ENCODE measurements around the gene SMOC2. TPM values are rescaled to one million over a fixed set of nuclear protein-coding genes. Genes with fewer than 3 reads are reported as not detected.

Gene SMOC2
- polyA plus RNA-seq, 1 of the 3 experiments (the other 2 are of a cell fraction): not detected

GRCh38 chr6:168496139-168496996 lies 55.4 kb downstream of the SMOC2 start (continued):
- TF ChIP-seq PBX3 (IDR thresholded peaks at IDR 0.05) (no peak), RXRA (IDR thresholded peaks at IDR 0.05; ENCODE audit: borderline replicate concordance, low read depth) (no peak)

DNA sequence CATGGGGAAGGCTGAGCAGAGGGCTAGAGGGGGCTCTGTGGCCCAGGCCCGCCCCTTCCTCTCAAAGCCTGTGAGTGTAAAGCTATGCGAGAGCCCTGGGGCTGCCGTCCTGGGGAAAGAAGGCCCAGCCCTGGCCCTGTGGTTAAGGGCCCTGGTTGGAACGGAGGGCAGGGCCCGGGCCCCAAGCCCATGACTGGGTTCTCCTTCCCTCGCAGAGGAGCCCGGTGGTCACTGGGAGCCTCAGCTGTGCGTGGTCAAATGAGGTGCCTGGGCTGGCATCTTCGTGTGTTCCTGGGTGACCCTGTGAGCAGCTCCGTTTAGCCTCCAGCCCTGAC lies 56.0 kb downstream of the SMOC2 start:
- Histone ChIP-seq H3F3A (replicated peaks; ENCODE audit: insufficient read depth) (no peaks in the 10 kb centered on the region), H3K27ac (ENCODE audit: low read depth in 2 of 2, low read length in 1 of 2) (no peak overlapping the region), H3K4me3 (ENCODE audit: low read depth in 2 of 2, low read length in 1 of 2) (no peak overlapping the region), H3K79me2 (ENCODE audit: insufficient read depth) (no peaks in the 10 kb centered on the region), H3K9me2 (no peaks in the 10 kb centered on the region), H3K4me2 (no peak overlapping the region), H3K27me3 (ENCODE audit: insufficient read depth) (no peaks in the 10 kb centered on the region), H3K4me1 (ENCODE audit: control insufficient read depth in 1 of 2, insufficient read depth in 2 of 2, low read depth in 1 of 2, low read length in 1 of 2) (no peaks in the 10 kb centered on the region; a peak in 1 of 4 replicates), H3K9me3 (no peaks in the 10 kb centered on the region), H3K36me3 (replicated peaks in 1 of 2; ENCODE audit: control insufficient read depth in 1 of 2, insufficient read depth in 2 of 2, low read length in 1 of 2) (no peaks in the 10 kb centered on the region), H2AFZ (ENCODE audit: low read depth) (no peak overlapping the region), H3K9ac (no peak overlapping the region), H4K20me1 (ENCODE audit: insufficient read depth) (no peaks in the 10 kb centered on the region)
- no peak for DNase-seq
- WGBS (ENCODE audit: low lambda C conversion rate): 66% methylated on average over 5 of the region's 10 CpGs
- ChIA-PET POLR2A (no interaction called here), CTCF (no interaction called here)
- TF ChIP-seq, protein P1, sequence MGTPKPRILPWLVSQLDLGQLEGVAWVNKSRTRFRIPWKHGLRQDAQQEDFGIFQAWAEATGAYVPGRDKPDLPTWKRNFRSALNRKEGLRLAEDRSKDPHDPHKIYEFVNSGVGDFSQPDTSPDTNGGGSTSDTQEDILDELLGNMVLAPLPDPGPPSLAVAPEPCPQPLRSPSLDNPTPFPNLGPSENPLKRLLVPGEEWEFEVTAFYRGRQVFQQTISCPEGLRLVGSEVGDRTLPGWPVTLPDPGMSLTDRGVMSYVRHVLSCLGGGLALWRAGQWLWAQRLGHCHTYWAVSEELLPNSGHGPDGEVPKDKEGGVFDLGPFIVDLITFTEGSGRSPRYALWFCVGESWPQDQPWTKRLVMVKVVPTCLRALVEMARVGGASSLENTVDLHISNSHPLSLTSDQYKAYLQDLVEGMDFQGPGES (IDR thresholded peaks at IDR 0.05; ENCODE audit: low read depth, low read length): no peak
- TF ChIP-seq RCOR1 (IDR thresholded peaks at IDR 0.05; ENCODE audit: low read length) (no peak), USF2 (IDR thresholded peaks at IDR 0.05; ENCODE audit: borderline replicate concordance, low read depth, low read length) (no peak), GABPA (IDR thresholded peaks at IDR 0.05; ENCODE audit: low read depth) (no peak), ELF1 (IDR thresholded peaks at IDR 0.05) (no peak), FOSL2 (IDR thresholded peaks at IDR 0.05; ENCODE audit: borderline replicate concordance, low read depth) (no peak), PBX3 (IDR thresholded peaks at IDR 0.05) (no peak), NRF1 (IDR thresholded peaks at IDR 0.05; ENCODE audit: low read depth, low read length) (no peak), FOXJ3 (CRISPR knock-in tag; IDR thresholded peaks at IDR 0.05) (no peak), POLR2AphosphoS5 (IDR thresholded peaks at IDR 0.05; ENCODE audit: low read depth, low read length) (no peak), NFIC (IDR thresholded peaks at IDR 0.05; ENCODE audit: borderline replicate concordance) (no peak), TAF1 (IDR thresholded peaks at IDR 0.05; ENCODE audit: borderline replicate concordance, low read depth, low read length) (no peak), CHD2 (IDR thresholded peaks at IDR 0.05; ENCODE audit: low read length, partially characterized antibody) (no peak)
- TF ChIP-seq, protein P2, sequence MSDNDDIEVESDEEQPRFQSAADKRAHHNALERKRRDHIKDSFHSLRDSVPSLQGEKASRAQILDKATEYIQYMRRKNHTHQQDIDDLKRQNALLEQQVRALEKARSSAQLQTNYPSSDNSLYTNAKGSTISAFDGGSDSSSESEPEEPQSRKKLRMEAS (IDR thresholded peaks at IDR 0.05; ENCODE audit: low read depth): no peak
